ENCODE results near the gene RFX7. TPM values are rescaled to one million over a fixed set of nuclear protein-coding genes. Genes with fewer than 3 reads are reported as not detected.

RFX7 gene
- total RNA-seq, 1 experiment from 2014 or later: 34.4 TPM

- H3K36me3 ChIP-seq (ENCODE audit: insufficient read depth, low read length, poor library complexity, severe bottlenecking): peaks cover 4% of the 10 kb centered on the region
- H3K4me3 ChIP-seq (ENCODE audit: low read depth, low read length, poor library complexity, severe bottlenecking): no peak overlapping the region
- no peaks in the 10 kb centered on the region for H3K27me3 ChIP-seq (replicated peaks; ENCODE audit: insufficient read depth, low read depth, low read length, poor library complexity)
- ChIA-PET POLR2A (ENCODE audit: low non-redundant PET) (no interaction called here), CTCF (no interaction called here)
- H3K4me1 ChIP-seq (ENCODE audit: insufficient read depth, low read length, poor library complexity, severe bottlenecking): no peaks in the 10 kb centered on the region
- TF ChIP-seq EZH2 (IDR thresholded peaks at IDR 0.05; ENCODE audit: borderline replicate concordance, low read depth, low read length, poor library complexity, severe bottlenecking): no peak
- no peak for TF ChIP-seq CTCF (conservative IDR thresholded peaks at IDR 0.05; ENCODE audit: low read depth, low read length)
- DNase-seq (ENCODE audit: low spot score): no peak
- H3K9me3 ChIP-seq (ENCODE audit: low read depth, low read length, poor library complexity, severe bottlenecking): peaks cover 7% of the 10 kb centered on the region
- no peak overlapping the region for H3K27ac ChIP-seq (ENCODE audit: low read depth, low read length, poor library complexity, severe bottlenecking)
- no TSS peak for BruUV-seq (replicated peaks)
- intact Hi-C loops (cut with micrococcal nuclease; ENCODE audit: unreplicated experiment): no loop called here
Observed at GRCh38 chr15:56150204-56150603, 93.5 kb downstream of the RFX7 start.

- no peak for DNase-seq (ENCODE audit: low spot score)
- H3K27ac ChIP-seq (ENCODE audit: low read depth, low read length, poor library complexity, severe bottlenecking): no peak overlapping the region
- no peaks in the 10 kb centered on the region for H3K4me1 ChIP-seq (ENCODE audit: insufficient read depth, low read length, poor library complexity, severe bottlenecking)
- CTCF ChIA-PET: no interaction called here
- H3K9me3 ChIP-seq (ENCODE audit: low read depth, low read length, poor library complexity, severe bottlenecking): peaks cover 7% of the 10 kb centered on the region
- H3K36me3 ChIP-seq (ENCODE audit: insufficient read depth, low read length, poor library complexity, severe bottlenecking): peaks cover 4% of the 10 kb centered on the region
- POLR2A ChIA-PET (ENCODE audit: low non-redundant PET): no interaction called here
- TF ChIP-seq EZH2 (IDR thresholded peaks at IDR 0.05; ENCODE audit: borderline replicate concordance, low read depth, low read length, poor library complexity, severe bottlenecking) (no peak), CTCF (conservative IDR thresholded peaks at IDR 0.05; ENCODE audit: low read depth, low read length) (no peak)
- intact Hi-C loops (cut with micrococcal nuclease; ENCODE audit: unreplicated experiment): no loop called here
- no TSS peak for BruUV-seq (replicated peaks)
- no peak overlapping the region for H3K4me3 ChIP-seq (ENCODE audit: low read depth, low read length, poor library complexity, severe bottlenecking)
- H3K27me3 ChIP-seq (replicated peaks; ENCODE audit: insufficient read depth, low read depth, low read length, poor library complexity): no peaks in the 10 kb centered on the region
Observed at GRCh38 chr15:56148064-56148463, 95.6 kb downstream of the RFX7 start.

GRCh38 chr15:56146756-56147155, 96.9 kb downstream of the RFX7 start:
- peaks cover 7% of the 10 kb centered on the region for H3K9me3 ChIP-seq (ENCODE audit: low read depth, low read length, poor library complexity, severe bottlenecking)
- no TSS peak for BruUV-seq (replicated peaks)
- H3K27ac ChIP-seq (ENCODE audit: low read depth, low read length, poor library complexity, severe bottlenecking): no peak overlapping the region
- H3K36me3 ChIP-seq (ENCODE audit: insufficient read depth, low read length, poor library complexity, severe bottlenecking): peaks cover 8% of the 10 kb centered on the region
- intact Hi-C loops (cut with micrococcal nuclease; ENCODE audit: unreplicated experiment): no loop called here
- no peak for DNase-seq (ENCODE audit: low spot score)
- ChIA-PET POLR2A (ENCODE audit: low non-redundant PET) (no interaction called here), CTCF (no interaction called here)
- no peak overlapping the region for H3K4me3 ChIP-seq (ENCODE audit: low read depth, low read length, poor library complexity, severe bottlenecking)
- TF ChIP-seq CTCF (conservative IDR thresholded peaks at IDR 0.05; ENCODE audit: low read depth, low read length) (no peak), EZH2 (IDR thresholded peaks at IDR 0.05; ENCODE audit: borderline replicate concordance, low read depth, low read length, poor library complexity, severe bottlenecking) (no peak)
- H3K27me3 ChIP-seq (replicated peaks; ENCODE audit: insufficient read depth, low read depth, low read length, poor library complexity): no peaks in the 10 kb centered on the region
- H3K4me1 ChIP-seq (ENCODE audit: insufficient read depth, low read length, poor library complexity, severe bottlenecking): no peaks in the 10 kb centered on the region
